Measurements from ENCODE around the gene ARL9.

The ARL9 gene

DNA sequence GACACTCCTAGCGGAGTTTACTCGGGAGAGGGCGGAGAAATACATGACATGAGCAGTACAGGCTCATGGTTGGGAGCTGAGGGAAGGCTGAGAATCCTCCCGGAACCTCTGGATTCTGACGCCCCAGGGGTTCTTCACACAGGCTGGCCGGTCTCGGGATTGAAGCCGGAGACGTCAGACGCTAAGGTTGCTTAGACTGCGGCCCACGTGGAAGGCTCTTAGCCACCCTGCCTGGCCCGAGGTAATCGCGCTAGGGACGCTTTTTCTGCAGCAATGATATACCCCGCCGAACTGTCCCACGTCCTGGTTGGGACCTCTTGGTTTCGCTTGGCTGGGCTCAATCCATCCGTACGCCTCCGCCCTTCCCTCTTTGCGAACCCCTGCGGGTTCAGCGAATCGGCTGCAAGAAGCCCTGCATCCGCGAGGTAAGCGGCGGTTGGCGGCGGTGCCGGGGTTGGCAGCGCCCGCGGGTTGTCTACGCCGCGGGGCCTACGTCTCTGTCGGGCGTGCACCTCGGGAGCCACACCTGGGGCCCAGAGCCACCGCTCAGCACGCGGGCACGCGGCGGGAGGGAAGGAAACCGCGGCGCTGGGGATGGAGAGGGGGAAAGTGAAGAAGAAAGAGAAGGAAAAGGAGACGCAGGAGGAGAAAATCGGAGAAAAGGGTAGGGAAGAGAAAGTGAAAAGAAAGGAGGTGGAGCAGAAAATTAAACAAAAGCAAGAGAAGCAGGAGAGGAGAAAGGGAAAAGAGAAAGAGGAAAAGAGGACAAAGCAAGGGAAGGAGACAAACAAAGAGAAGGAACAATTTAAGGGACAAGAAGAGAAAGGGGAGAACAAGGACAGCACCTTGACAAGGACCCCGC is at the start of gene ARL9:
TSS of gene ARL9 (plus strand) at position 523 of the 862 bp plus-strand sequence. CDS start at position 595, 72 bp downstream.
- H3K4me3 ChIP-seq (ENCODE audit: low read depth, low read length): peak within 1 kb of the TSS; percentile 43

DNA sequence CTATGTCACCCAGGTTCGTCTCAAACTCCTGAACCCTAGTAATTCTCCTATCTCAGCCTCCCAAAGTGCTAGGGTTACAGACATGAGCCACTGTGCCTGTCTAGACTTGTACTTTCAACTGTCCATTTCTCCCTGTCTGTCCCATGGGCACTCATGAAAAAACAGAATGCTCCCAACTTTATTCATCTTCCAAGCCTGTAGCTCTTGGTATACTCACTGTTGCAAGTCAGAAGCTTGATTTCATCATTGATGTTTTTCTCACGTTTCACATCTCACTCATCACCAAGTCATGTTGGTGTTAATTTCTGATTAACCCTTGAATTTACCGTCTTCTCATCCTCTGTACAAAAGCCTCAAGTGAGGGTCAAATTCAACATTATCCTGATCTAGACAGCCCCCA is 45.5 kb upstream of the ARL9 start:
- H3K4me3 ChIP-seq (ENCODE audit: low read depth, low read length): no peak overlapping the region

- H3K4me3 ChIP-seq (ENCODE audit: low read depth, low read length): no peak overlapping the region
Observed at GRCh38 chr4:56462157-56462556, 43.4 kb upstream of the ARL9 start.

GRCh38 chr4:56463711-56464110 is 41.9 kb upstream of the ARL9 start:
- H3K4me3 ChIP-seq (ENCODE audit: low read depth, low read length): no peak overlapping the region

GRCh38 chr4:56464581-56464980 is 41.0 kb upstream of the ARL9 start:
- H3K4me3 ChIP-seq (ENCODE audit: low read depth, low read length): no peak overlapping the region

- no peak overlapping the region for H3K4me3 ChIP-seq (ENCODE audit: low read depth, low read length)
Observed at GRCh38 chr4:56465599-56466295, 39.8 kb upstream of the ARL9 start.

- peak overlapping the region; percentile 98 for H3K4me3 ChIP-seq (ENCODE audit: low read depth, low read length)
Observed at GRCh38 chr4:56466296-56466761, 39.3 kb upstream of the ARL9 start.

DNA sequence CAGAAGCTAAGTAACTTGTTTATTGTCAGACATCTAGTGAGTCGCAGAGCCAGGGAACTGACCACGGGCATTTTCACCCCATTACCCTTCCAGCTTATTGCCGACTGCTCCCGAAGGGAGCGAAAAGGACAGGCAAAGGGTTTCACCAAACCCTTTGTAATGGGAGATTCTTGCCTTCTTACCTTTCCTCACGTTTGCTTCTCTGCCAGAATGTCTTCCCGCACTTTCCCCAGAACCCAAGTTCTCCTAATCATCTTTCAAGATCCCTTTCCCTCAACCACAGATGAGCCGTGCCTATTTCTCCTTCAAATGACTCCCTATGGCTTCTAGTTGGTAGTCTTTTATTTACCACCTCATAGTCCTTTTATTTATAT is 38.7 kb upstream of the ARL9 start:
- H3K4me3 ChIP-seq (ENCODE audit: low read depth, low read length): peak overlapping the region; percentile 98

DNA sequence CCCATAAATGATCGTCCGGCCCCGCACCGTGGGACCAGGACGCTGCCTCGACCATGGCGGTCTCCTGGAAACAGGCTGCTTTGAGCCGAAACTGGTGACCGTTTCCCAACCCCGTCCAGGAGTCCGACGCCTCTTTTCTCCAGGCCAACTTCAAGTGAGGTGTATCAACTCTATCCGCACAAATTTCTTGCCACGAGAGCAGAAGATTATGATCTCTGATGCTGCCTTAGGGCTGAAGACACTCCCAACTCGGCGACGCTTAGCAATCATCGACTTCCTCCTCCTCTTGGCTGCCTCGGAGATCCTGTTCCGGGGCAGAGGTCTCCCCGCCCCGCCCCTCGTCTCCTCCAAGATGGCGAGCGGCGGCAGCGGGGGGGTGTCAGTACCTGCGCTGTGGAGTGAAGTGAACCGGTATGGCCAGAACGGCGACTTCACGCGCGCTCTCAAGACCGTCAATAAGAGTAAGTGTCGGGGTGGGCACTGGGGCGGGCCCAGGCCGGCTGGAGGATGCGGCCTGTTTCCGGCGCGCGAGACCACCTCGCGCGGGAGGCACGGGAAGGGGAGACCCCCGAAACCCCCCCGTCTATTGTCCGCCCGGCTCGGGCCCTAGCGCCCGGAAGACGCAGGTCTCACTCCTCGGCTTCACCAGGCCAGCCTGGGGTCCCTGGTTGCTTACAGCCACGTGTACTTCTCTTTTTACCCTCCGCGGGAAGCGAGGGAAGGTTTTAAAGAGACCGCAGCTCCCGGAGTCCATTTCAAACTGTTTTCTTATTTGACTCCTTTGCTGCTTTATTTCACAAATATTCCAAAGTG is 38.1 kb upstream of the ARL9 start, which contains the start of gene SRP72:
TSS of gene SRP72 (plus strand) at position 334 of the 813 bp plus-strand sequence. CDS start at position 353, 19 bp downstream.
- H3K4me3 ChIP-seq (ENCODE audit: low read depth, low read length): peak within 1 kb of the TSS; percentile 98

DNA sequence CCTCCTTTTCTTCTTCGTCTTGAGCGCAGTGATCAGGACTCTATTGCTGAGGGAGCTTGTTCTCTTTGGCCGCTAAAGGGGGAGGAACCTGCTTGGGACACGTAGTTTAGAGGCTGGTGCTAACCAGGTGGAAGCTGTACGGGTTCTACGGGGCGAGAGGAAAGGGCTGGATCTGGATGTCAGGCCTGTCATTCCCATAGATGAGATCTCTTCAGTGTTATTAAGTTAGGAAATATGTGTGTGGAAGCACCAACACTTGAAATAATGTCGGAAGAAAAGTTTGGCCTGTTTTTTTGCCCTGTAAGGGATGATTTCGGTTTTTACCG is 37.5 kb upstream of the ARL9 start:
- peak overlapping the region; percentile 98 for H3K4me3 ChIP-seq (ENCODE audit: low read depth, low read length)

DNA sequence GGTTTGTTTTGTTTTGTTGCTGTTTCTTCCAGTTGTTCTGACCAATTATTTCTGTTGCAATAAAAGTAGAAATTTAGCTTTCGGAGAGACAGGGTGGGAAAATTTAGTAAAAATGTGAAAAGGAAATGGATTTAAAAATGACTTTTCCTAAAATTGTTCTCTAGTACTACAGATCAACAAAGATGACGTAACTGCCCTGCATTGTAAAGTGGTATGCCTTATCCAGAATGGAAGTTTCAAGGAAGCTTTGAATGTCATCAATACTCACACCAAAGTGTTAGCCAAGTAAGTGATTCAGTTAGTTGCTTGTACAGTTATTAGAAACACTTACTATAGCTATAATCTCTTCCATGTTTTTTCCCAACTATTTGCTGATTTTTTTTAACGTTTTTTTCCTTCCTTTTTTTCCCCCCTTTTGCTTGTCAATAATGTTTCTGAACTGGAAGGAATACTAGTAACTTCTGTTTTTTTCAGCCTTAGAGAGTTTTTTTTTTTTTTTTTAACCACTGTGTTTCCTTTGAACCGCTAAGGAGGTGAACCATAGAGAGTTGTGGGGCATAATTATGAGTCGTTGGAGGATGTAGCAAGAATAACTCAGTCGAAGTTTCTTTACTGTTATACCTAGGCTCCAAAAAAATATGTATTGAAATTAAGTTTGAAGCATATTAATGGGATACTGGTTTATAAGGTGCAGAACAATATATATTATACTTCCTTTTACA is 35.9 kb upstream of the ARL9 start:
- no peak overlapping the region for H3K4me3 ChIP-seq (ENCODE audit: low read depth, low read length)

DNA sequence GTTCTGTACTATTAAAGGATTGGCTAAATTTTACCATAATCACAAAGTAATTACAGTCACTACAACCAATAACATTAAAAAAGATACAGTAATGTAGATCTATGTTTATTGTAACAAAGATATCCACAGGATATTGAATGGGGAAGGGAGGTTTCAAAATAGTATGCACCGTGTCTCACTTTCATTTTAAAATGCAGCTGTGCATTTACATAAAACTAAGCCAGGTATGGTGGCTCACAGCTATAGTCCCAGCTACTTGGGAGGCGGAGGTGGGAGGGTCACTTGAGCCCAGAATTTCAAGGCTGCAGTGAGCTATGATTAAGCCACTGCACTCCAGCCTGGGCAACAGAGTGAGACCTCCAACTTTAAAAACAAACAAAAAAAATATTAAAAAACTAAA is 29.7 kb upstream of the ARL9 start:
- no peak overlapping the region for H3K4me3 ChIP-seq (ENCODE audit: low read depth, low read length)

DNA sequence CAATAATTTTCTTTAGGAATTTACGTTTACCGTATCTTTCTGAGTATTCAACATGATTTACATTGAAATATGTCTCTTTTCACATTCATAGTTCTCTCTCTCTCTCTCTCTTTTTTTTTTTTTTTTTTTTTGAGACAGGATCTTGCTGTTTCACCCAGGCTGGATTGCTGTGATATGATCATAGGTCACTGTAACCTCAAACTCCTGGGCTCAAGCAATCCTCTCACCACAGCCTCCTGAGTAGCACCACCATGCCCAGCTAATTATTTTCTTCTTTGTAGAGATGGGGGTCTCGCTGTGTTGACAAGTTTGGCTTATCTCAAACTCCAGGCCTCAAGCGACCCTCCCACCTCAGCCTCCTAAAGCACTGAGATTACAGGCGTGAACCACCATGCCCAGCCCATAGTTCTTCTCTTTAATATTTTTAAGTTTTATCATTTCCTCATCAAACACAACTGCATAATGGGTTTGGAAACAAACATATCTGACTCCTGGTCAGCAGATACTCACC is 28.3 kb upstream of the ARL9 start:
- H3K4me3 ChIP-seq (ENCODE audit: low read depth, low read length): no peak overlapping the region

GRCh38 chr4:56480691-56481090 is 24.9 kb upstream of the ARL9 start:
- no peak overlapping the region for H3K4me3 ChIP-seq (ENCODE audit: low read depth, low read length)

DNA sequence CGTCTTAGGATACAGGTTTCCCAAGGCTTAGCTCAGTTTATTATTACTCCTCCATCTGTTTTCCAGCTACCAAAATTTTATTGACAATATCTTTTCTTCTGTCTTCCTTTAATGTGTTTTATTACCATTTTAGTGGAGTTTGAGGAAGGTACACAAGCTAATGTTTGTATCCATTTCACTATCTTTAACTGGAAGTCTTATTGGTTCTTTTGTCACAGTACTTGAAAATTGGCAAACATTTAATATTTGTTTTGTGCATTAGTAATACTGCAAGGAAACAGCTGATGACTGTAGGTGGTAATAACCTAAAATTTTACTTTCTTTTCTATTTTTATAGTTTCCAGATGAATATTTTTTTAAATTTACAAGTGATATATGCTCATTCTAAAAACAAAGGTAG is 9.3 kb upstream of the ARL9 start:
- H3K4me3 ChIP-seq (ENCODE audit: low read depth, low read length): no peak overlapping the region

- no peak overlapping the region for H3K4me3 ChIP-seq (ENCODE audit: low read depth, low read length)
Observed at GRCh38 chr4:56511098-56511497, 5.5 kb downstream of the ARL9 start.

DNA sequence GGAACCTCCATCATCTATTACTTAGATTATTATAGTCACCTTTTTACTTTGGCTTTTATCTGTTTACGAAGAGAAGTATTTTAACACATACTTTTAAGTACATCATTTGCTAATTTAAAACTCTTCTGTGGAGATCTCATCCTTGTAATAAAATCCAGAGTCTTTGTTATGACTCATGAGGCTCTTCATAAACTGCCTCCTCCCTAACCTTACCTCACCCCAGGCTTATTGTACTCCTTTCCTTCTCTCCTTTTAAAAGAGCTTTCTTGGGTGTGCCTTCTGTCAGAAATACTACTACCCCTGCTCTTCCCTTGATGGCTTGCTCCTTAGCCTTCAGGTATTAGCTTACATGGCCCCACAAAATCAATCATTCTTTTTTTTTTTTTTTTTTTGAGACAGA is 6.6 kb downstream of the ARL9 start:
- H3K4me3 ChIP-seq (ENCODE audit: low read depth, low read length): no peak overlapping the region

DNA sequence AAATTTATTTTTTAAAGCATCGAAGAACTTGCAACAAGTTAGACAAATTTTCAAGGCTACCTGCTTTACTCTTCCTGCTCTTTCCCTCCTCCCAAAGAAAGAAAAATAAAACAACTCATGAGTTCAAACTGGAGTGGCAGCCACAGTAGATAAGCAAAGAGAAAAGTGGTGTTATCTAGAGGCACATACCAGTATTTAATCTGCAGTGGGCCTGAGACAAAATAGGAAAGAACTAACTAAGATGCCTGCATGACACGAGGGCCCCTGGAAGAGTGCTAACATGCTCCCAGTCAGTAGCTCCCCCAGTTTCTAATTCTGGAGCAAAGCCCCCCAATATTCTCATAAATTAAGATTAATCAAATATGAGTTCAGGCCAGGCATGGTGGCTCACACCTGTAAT is 7.9 kb downstream of the ARL9 start:
- no peak overlapping the region for H3K4me3 ChIP-seq (ENCODE audit: low read depth, low read length)

DNA sequence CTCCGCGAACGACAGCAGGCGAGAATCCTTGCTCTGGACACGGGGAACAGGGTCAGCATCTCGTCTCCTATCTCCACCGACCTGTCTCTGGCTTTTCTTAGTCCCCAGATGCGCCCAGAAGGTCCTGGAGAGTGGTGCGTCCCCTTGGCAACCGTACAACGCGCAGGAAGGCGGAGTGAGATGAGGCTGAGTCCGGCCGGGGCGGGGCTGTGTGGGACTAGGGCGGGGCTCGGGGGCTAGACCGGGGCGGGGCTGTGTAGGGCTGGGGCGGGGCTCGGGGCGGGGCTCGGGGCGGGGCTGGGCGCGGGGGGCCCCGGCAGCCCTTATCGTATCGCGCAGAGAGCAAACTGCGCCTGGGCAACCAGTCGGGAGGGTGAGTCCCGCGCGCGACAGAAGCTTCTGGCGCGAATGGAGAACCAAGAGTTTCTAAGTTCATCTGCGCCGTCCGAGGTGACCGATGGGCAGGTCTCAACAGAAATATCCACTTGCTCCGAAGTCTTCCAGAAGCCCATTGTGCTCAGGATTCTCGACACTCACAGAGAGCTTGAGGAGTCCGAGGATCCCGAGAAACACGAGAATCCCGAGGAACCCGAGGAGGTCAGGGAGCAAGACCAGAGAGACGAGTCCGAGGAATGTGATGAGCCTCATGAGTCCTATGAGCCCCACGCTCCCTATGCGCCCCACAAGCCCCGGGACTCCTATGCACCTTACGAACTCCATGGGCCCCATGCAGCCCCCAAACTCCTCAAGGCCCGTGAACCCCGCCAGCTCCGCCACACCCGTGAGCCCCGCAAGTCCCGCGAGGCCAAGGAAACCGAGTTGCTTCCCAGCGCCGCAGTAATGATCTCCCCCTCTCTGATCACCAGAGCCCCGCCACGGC is 24.9 kb downstream of the ARL9 start:
- H3K4me3 ChIP-seq (ENCODE audit: low read depth, low read length): peak overlapping the region; percentile 50
